Measurements from ENCODE around the gene STK32C.
"Not testable (repeated sequence)": the region's sequence is repeated elsewhere in the genome, so short reads cannot be mapped to it uniquely, and the experiment has no call there.

STK32C gene

GRCh38 chr10:132338876-132339275, 31.1 kb upstream of the STK32C start:
- DNase-seq (ENCODE audit: low read depth in 2 of 2) = no peak

- not testable (repeated sequence) for DNase-seq (ENCODE audit: low read depth in 2 of 2)
Observed at GRCh38 chr10:132337854-132338253, 30.1 kb upstream of the STK32C start.

- DNase-seq (ENCODE audit: low read depth in 2 of 2) = no peak
Observed at GRCh38 chr10:132336919-132337407, 29.2 kb upstream of the STK32C start.

- no peak for DNase-seq (ENCODE audit: low read depth in 2 of 2)
Observed at GRCh38 chr10:132336064-132336746, 28.5 kb upstream of the STK32C start.

GRCh38 chr10:132335189-132336063, 27.7 kb upstream of the STK32C start:
- DNase-seq (ENCODE audit: low read depth in 2 of 2) = no peak

GRCh38 chr10:132334631-132335188, 27.0 kb upstream of the STK32C start:
- no peak for DNase-seq (ENCODE audit: low read depth in 2 of 2)

- DNase-seq (ENCODE audit: low read depth in 2 of 2) = no peak
Observed at GRCh38 chr10:132333386-132333785, 25.6 kb upstream of the STK32C start.

- DNase-seq (ENCODE audit: low read depth in 2 of 2) = no peak
Observed at GRCh38 chr10:132332433-132332754, 24.6 kb upstream of the STK32C start.

- DNase-seq (ENCODE audit: low read depth in 2 of 2) = peak; percentile 97 to 99
Observed at GRCh38 chr10:132331601-132332432, 24.1 kb upstream of the STK32C start, which contains the start of gene LRRC27. TSS of gene LRRC27 (plus strand) at chr10:132332193. CDS start at chr10:132333525, 1,332 bp downstream.

GRCh38 chr10:132330486-132330833, 22.7 kb upstream of the STK32C start:
- DNase-seq (ENCODE audit: low read depth in 2 of 2) = no peak

GRCh38 chr10:132329565-132330485, 22.1 kb upstream of the STK32C start:
- DNase-seq (ENCODE audit: low read depth in 2 of 2) = no peak

- no peak for DNase-seq (ENCODE audit: low read depth in 2 of 2)
Observed at GRCh38 chr10:132328738-132329137, 21.0 kb upstream of the STK32C start.

- DNase-seq (ENCODE audit: low read depth in 2 of 2) = no peak
Observed at GRCh38 chr10:132328106-132328505, 20.4 kb upstream of the STK32C start.

- no peak for DNase-seq (ENCODE audit: low read depth in 2 of 2)
Observed at GRCh38 chr10:132326925-132327324, 19.2 kb upstream of the STK32C start.

- no peak for DNase-seq (ENCODE audit: low read depth in 2 of 2)
Observed at GRCh38 chr10:132326344-132326889, 18.7 kb upstream of the STK32C start.

GRCh38 chr10:132324186-132324585, 16.4 kb upstream of the STK32C start:
- DNase-seq (ENCODE audit: low read depth in 2 of 2) = no peak

- no peak for DNase-seq (ENCODE audit: low read depth in 2 of 2)
Observed at GRCh38 chr10:132322586-132323048, 14.9 kb upstream of the STK32C start.

GRCh38 chr10:132321726-132322125, 14.0 kb upstream of the STK32C start:
- DNase-seq (ENCODE audit: low read depth in 2 of 2) = no peak

GRCh38 chr10:132320654-132321469, 13.1 kb upstream of the STK32C start:
- no peak for DNase-seq (ENCODE audit: low read depth in 2 of 2)
